Body of pancreas (tissue), 4 donors: Measurements from ENCODE around the gene WDR27.

Source experiments
- POLR2A ChIP-seq, 3 donors: fragments of 450-650 bp; IDR thresholded peaks; one replicate each; pipeline ENCODE4 v1.6.1; 2016; ENCODE audit warnings: antibody characterized with exemption in 3 of 3, mild to moderate bottlenecking in 2 of 3
- TF ChIP-seq, protein P1 (sequence below), 7 experiments: fragments of 450-650 bp in 4 of 7; fragments of 200-600 bp in 3 of 7; sonication (generic) in 3 of 7; IDR thresholded peaks; one replicate each; pipeline ENCODE4 v1.5.1; 2016 to 2019; ENCODE audit warnings: antibody characterized with exemption in 7 of 7

- TF ChIP-seq, protein P1, sequence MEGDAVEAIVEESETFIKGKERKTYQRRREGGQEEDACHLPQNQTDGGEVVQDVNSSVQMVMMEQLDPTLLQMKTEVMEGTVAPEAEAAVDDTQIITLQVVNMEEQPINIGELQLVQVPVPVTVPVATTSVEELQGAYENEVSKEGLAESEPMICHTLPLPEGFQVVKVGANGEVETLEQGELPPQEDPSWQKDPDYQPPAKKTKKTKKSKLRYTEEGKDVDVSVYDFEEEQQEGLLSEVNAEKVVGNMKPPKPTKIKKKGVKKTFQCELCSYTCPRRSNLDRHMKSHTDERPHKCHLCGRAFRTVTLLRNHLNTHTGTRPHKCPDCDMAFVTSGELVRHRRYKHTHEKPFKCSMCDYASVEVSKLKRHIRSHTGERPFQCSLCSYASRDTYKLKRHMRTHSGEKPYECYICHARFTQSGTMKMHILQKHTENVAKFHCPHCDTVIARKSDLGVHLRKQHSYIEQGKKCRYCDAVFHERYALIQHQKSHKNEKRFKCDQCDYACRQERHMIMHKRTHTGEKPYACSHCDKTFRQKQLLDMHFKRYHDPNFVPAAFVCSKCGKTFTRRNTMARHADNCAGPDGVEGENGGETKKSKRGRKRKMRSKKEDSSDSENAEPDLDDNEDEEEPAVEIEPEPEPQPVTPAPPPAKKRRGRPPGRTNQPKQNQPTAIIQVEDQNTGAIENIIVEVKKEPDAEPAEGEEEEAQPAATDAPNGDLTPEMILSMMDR (IDR thresholded peaks at IDR 0.05) = no peak
- TF ChIP-seq POLR2A (IDR thresholded peaks at IDR 0.05) = no peak
Measured at GRCh38 chr6:169650959-169651292, 50.9 kb downstream of the WDR27 start.
